GM08714 (cell line): ENCODE data around the gene PLEKHG5.

Experiments used
- H3K4me3 ChIP-seq: fragments of 200-500 bp; sonication (Bioruptor generic); 2 replicates; pipeline ENCODE4 v1.5.1; 2014; ENCODE audit warnings: mild to moderate bottlenecking, low read length, inconsistent platforms
- ZNF274 ChIP-seq: IDR thresholded peaks from 2 replicates; pipeline ENCODE4 v1.6.1; 2012; ENCODE audit warnings: mild to moderate bottlenecking, low read depth, low read length

The PLEKHG5 gene

DNA sequence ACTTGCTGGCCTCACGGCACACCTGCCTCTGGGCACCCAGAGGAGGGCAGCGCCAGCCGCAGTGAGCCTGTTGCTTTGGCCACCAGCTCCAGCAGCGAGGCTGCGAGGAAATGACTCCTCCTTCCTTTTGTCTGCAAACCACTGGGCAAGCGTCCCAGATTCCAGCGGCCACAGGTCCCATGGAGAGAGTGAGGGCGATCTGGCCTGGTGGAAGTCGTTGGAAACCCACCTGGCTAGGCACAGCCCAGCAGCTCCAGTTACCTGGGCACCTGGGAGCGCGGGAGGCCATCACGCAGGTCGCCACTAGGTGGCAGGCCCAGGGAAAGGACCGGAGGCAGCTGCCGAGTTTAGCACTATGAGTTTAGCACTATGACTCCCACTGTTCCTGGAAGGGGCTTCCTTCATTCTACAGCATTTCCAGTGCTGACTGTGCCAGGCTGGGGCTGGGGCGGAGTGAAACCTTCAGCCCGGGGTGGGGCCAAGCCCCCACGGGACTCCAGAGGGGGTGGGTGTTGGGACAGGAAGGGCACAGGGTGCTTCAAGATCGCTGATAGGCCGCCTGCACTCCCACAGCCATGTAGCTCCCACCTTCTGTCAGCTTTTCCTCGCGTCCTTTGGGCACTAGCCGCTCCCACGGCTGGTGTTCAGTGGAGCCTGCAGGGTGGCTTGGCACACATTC is 68.0 kb downstream of the PLEKHG5 start:
- no peak overlapping the region for H3K4me3 ChIP-seq
- TF ChIP-seq ZNF274 = no peak

DNA sequence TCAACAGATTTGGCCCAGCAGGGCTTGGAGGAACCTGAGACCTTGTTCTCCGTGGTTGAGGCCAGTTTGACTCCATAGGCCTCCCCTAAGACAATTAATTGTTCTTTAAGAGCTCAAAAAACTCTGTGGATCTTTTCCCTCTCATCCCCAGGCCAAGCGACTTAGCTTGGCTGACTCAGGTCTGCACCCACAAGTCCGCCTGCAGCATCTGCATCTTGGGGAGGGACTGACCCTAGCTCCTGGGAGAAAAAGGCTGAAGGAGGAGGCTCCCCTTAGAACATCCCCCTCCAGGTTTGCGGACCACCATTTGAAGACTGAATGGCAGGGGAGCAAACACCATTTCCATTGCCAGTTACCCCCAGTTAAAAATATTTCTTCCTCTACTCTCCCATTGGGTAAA is 70.2 kb downstream of the PLEKHG5 start:
- no peak for TF ChIP-seq ZNF274
- no peak overlapping the region for H3K4me3 ChIP-seq

DNA sequence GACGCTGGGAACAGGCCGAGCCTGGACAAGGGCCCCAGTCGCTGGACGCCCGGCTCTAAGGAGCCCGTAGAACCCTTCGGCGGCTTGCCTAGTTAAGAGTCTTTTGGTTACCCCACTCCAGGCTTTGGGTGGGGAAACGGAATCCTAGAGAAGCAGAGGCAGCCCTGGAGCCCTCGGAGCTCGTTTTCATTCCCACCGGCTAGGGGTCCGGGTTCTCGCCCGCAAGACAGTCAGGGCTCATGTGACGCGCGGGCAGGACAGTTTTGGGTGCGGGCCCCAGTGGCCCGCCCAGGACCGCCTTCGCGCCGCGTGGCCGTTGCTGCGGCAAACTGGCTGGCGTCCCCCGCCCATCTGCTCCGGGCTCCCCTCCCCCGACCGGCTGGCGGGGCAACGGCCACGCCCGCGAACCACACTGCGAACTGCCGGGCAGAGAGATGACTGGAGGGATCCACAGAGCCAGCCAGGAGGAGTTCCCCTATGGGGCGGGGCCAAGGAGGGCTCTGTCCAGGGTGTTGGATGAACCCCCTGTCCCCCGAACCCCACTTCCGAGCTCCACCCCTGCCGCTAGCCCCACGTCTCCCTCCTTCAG is 70.9 kb downstream of the PLEKHG5 start:
- TF ChIP-seq ZNF274 = no peak
- no peak overlapping the region for H3K4me3 ChIP-seq

DNA sequence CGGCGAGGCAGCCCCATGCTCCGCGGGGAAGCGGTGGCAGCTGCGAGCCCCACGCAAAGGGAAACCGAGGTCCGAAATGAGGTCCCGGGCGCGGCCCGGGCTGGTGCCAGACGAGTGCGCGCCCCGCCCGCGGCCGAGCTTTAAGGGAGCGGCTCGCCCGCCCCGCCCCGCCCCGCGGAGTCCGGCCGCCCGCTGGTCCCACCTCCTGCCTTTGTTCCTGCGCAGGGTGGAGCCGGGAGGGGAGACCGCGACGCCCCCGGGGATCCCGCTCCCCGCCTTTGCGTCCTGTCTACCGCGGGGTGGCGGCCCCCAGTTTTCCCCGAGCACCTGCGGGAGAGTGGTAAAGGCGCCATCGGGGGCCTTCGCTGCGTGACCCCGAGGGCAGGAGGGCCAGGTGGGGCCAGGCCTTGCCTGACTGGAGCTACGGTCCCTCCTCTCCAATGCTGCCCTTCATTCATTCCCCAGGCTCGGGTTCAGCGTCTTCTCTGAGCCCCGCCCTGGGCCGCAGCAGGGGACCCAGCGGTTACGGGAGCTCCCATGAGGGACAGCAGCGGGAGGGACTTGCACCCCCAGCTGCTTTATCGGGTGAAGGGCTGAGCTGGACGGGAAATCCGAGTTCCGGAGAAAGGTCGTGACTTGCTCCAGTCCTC is 71.5 kb downstream of the PLEKHG5 start, which contains the start of gene HES2:
TSS of gene HES2 (minus strand) at position 116 of the 650 bp plus-strand sequence. CDS start at position 17, 99 bp downstream.
- no peak for TF ChIP-seq ZNF274
- H3K4me3 ChIP-seq = no peak within 1 kb of the TSS

DNA sequence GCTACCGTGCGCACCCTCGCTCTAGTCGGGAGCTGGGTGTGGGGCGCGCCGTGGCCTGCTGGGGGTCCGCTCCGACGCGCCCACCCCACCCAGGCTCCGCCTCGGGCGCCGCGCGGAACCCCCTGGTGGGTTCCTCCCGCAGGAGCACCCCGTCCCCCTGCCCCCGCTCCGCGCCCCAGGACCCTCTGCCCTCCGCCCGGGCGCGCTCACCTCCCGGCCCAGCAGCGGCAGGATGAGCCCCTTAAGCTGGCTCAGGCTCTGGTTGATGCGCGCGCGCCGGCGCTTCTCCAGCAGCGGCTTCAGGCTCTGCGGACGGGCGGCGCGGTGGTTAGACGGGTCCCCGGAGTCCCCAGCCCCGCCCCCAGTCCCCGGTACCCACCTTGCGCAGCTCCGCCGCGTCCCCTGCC is 72.1 kb downstream of the PLEKHG5 start:
- no peak overlapping the region for H3K4me3 ChIP-seq

DNA sequence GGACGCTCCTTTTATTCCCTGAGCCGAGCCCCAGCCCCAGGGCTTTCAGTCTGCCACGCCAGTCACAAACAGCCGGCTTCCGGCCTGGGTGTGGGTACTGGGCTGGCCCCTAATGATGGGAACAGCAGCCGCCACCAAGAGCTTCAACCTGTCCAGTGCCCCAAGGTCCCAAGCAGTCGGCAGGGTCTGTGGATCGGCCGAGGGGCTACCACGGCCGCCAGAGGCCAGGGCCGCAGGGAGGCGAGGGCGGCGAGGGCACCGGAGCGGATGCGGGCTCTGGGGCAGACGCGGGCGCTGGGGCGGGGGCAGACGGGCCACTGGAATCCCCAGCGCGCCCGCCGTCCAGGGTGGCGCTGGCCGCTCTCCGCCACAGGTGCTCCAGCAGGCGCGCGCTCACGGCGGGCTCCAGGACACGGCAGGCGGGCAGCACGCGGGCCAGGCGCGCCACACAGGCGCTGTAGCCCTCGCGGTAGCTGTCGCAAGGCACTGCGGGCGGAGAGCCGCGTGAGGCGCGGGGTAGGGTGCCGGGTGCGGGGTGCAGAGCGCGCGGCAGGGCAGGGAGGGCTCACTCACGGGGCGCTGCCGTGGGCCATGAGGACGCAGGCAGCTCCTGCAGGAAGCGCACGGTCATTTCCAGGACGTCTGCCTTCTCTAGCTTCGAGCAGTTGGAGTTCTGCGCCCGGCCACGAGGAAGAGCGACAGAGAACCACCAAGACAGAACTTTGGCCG is 72.6 kb downstream of the PLEKHG5 start:
- no peak overlapping the region for H3K4me3 ChIP-seq
- no peak for TF ChIP-seq ZNF274

More for the DNA sequence above, 72.1 kb downstream of the PLEKHG5 start:
- no peak for TF ChIP-seq ZNF274

DNA sequence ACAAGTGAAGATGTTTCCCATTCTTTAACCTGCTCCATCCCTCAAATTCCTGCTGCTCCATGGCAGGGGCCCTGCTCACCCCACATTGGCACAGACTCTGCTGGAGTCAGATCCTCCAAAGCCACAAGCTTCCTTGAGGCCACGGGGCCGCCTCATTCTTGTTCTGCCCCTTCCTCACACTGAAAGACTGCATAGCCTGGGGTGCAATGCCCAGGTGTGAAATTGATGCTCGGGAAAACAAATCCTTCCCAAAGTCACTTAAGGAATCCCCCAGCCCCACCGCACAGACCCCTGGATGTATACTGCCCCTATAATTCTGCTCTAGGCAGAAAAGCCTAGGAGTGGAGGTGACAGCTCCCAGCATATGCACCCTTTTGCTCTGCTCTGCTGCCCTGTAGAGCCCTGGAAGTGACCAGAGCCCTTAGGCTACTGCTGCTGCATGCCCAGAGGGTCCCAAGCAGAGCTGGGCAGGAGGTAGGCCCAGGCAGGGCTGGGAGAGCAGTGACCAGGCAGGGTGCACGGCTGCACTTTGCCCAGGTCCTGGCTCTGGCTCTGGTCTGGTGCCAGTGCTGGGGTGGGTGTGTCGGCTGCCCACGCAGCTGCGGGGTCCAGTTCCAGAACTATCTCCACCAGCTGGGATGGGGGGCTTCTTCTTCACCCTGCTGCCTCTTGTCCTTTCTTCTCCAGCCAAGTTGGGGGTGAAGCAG is 73.4 kb downstream of the PLEKHG5 start:
- TF ChIP-seq ZNF274 = no peak

More for the DNA sequence above, 73.4 kb downstream of the PLEKHG5 start:
- H3K4me3 ChIP-seq = no peak overlapping the region
